ENCODE data around the gene ERC2. TPM values are rescaled to one million over a fixed set of nuclear protein-coding genes. Genes with fewer than 3 reads are reported as not detected.

The ERC2 gene
- total RNA-seq, 1 experiment from 2014 or later = 0.77 TPM

DNA sequence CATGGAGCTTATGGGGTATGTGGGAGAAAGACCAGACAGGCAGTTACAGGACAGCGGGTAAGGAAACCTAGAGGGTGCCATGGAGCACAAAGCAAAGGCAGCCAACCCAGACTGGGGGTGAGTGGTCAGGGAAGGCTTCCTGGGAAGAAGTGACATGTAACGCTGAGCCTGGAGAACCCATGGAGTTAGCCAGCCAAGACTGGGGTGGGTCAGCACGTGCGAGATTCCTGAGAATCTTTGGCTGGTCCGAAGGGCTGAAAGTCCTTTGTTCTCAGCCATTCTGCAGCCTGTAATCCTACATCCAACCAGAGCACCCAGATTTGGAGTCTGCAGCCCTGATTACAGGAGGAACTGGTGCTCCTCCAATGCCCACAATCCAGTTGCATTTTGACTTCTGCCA lies 861.1 kb downstream of the ERC2 start:
- Histone ChIP-seq H3K9ac (ENCODE audit: low read length) (no peak overlapping the region), H3K9me3 (ENCODE audit: low read length) (0 out of 2 replicates have a peak, but pooled peaks cover 3% of the 10 kb centered on the region), H3K27ac (ENCODE audit: low read length) (no peak overlapping the region), H3K4me2 (ENCODE audit: low read length) (no peak overlapping the region), H3F3A (ENCODE audit: low read length, unreplicated experiment) (no peaks in the 10 kb centered on the region), H3K9me2 (replicated peaks; ENCODE audit: low read length) (no peaks in the 10 kb centered on the region), H3K79me2 (ENCODE audit: low read length) (no peaks in the 10 kb centered on the region), H3K4me3 (ENCODE audit: low read length) (no peak overlapping the region), H2AFZ (ENCODE audit: low read length) (no peak overlapping the region), H3K36me3 (ENCODE audit: low read depth, low read length) (no peaks in the 10 kb centered on the region), H3K4me1 (ENCODE audit: insufficient read depth, low read length) (no peaks in the 10 kb centered on the region), H4K20me1 (ENCODE audit: low read length) (no peaks in the 10 kb centered on the region), H3K27me3 (ENCODE audit: low read length) (no peaks in the 10 kb centered on the region)
- TF ChIP-seq EZH2 (IDR thresholded peaks at IDR 0.05; ENCODE audit: low read length, unreplicated experiment) (no peak), EZH2phosphoT487 (IDR thresholded peaks at IDR 0.05; ENCODE audit: borderline replicate concordance, low read length) (no peak)
- TF ChIP-seq, protein P1, sequence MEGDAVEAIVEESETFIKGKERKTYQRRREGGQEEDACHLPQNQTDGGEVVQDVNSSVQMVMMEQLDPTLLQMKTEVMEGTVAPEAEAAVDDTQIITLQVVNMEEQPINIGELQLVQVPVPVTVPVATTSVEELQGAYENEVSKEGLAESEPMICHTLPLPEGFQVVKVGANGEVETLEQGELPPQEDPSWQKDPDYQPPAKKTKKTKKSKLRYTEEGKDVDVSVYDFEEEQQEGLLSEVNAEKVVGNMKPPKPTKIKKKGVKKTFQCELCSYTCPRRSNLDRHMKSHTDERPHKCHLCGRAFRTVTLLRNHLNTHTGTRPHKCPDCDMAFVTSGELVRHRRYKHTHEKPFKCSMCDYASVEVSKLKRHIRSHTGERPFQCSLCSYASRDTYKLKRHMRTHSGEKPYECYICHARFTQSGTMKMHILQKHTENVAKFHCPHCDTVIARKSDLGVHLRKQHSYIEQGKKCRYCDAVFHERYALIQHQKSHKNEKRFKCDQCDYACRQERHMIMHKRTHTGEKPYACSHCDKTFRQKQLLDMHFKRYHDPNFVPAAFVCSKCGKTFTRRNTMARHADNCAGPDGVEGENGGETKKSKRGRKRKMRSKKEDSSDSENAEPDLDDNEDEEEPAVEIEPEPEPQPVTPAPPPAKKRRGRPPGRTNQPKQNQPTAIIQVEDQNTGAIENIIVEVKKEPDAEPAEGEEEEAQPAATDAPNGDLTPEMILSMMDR (conservative IDR thresholded peaks at IDR 0.05; ENCODE audit: low read depth, low read length) = no peak
- intact Hi-C loops (cut with micrococcal nuclease) = no loop called here
- CTCF ChIA-PET = no interaction called here
- no TSS peak for BruUV-seq (replicated peaks)
- no peak for ATAC-seq
- POLR2A ChIA-PET (ENCODE audit: unreplicated experiment) = no interaction called here
- DNase-seq = no peak

DNA sequence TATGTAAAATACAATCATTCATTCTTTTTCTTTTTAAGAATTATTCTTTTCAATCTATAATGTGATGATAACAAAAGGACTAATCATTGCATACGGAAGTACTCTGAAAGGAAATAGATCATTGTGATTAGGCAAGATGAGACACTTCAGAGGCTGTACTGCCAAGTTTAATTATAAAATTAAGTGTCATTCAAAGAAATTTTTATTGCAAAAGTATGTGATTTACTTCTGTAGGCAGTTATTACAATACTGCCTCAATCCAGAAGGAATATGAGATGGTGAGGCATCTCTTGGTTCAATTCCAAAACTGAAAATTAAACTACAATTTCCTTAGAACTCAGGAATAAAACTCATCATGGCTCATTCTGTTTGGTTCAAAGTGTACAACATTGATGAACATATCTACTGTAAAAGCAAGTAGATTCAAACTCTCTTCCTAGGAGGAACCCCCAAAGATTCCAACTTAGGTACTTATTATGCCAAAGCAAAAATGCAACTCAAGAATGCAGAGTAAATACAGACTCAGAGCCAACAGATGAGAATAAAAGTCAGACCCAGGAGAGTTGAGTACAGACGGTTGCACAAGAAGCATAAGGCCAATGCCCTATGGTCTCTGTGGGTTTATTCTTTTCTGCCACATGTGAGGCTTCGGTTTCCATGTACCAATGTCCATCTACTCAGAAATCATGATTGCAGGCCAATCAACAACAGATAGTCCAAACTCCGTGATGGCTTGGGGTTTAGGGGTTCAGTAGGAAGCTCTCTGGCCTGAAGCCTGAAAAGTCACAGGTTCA lies 862.6 kb downstream of the ERC2 start:
- no peak for TF ChIP-seq EZH2phosphoT487 (IDR thresholded peaks at IDR 0.05; ENCODE audit: borderline replicate concordance, low read length)
- TF ChIP-seq EZH2 (IDR thresholded peaks at IDR 0.05; ENCODE audit: low read length, unreplicated experiment) = no peak
- TF ChIP-seq, protein P1 (conservative IDR thresholded peaks at IDR 0.05; ENCODE audit: low read depth, low read length) = no peak
- Histone ChIP-seq H3K9me3 (ENCODE audit: low read length) (0 out of 2 replicates have a peak, but pooled peaks cover 3% of the 10 kb centered on the region), H3K4me2 (ENCODE audit: low read length) (no peak overlapping the region), H3K36me3 (ENCODE audit: low read depth, low read length) (no peaks in the 10 kb centered on the region), H2AFZ (ENCODE audit: low read length) (no peak overlapping the region), H3K27me3 (ENCODE audit: low read length) (no peaks in the 10 kb centered on the region), H3K4me3 (ENCODE audit: low read length) (no peak overlapping the region), H3K27ac (ENCODE audit: low read length) (no peak overlapping the region), H4K20me1 (ENCODE audit: low read length) (no peaks in the 10 kb centered on the region), H3K9ac (ENCODE audit: low read length) (no peak overlapping the region), H3F3A (ENCODE audit: low read length, unreplicated experiment) (no peaks in the 10 kb centered on the region), H3K79me2 (ENCODE audit: low read length) (no peaks in the 10 kb centered on the region), H3K9me2 (replicated peaks; ENCODE audit: low read length) (no peaks in the 10 kb centered on the region), H3K4me1 (ENCODE audit: insufficient read depth, low read length) (no peaks in the 10 kb centered on the region)
- ATAC-seq = no peak
- intact Hi-C loops (cut with micrococcal nuclease) = no loop called here
- no peak for DNase-seq
- CTCF ChIA-PET = no interaction called here
- BruUV-seq (replicated peaks) = no TSS peak
- POLR2A ChIA-PET (ENCODE audit: unreplicated experiment) = no interaction called here

DNA sequence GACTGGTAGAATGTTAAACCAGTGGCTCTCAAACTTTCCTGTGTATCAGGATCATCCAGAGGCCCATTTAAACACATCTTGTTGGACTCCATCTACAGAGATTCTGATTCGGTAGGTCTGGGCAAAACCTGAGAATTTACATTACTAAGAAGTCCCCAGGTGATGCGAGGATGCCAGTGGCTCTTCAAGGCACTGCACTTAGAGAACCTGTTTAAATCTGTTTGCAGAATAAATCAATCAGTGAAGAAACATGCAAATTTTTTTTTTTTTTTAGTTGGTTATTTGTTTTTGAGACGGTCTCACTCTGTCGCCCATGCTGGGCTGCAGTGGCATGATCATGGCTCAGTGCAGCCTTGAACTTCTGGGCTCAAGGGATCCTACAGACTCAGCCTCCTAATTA lies 863.4 kb downstream of the ERC2 start:
- H4K20me1 ChIP-seq (ENCODE audit: low read length) = no peaks in the 10 kb centered on the region
- ChIA-PET POLR2A (ENCODE audit: unreplicated experiment) (no interaction called here), CTCF (no interaction called here)
- H3F3A ChIP-seq (ENCODE audit: low read length, unreplicated experiment) = no peaks in the 10 kb centered on the region
- H3K9me3 ChIP-seq (ENCODE audit: low read length) = 0 out of 2 replicates have a peak, but pooled peaks cover 3% of the 10 kb centered on the region
- H3K9ac ChIP-seq (ENCODE audit: low read length) = no peak overlapping the region
- no TSS peak for BruUV-seq (replicated peaks)
- H3K79me2 ChIP-seq (ENCODE audit: low read length) = no peaks in the 10 kb centered on the region
- no peak overlapping the region for H2AFZ ChIP-seq (ENCODE audit: low read length)
- H3K4me3 ChIP-seq (ENCODE audit: low read length) = no peak overlapping the region
- H3K4me2 ChIP-seq (ENCODE audit: low read length) = no peak overlapping the region
- H3K27ac ChIP-seq (ENCODE audit: low read length) = no peak overlapping the region
- no peak for DNase-seq
- H3K27me3 ChIP-seq (ENCODE audit: low read length) = no peaks in the 10 kb centered on the region
- intact Hi-C loops (cut with micrococcal nuclease) = no loop called here
- no peak for ATAC-seq
- H3K4me1 ChIP-seq (ENCODE audit: insufficient read depth, low read length) = no peaks in the 10 kb centered on the region
- TF ChIP-seq EZH2phosphoT487 (IDR thresholded peaks at IDR 0.05; ENCODE audit: borderline replicate concordance, low read length) (no peak), EZH2 (IDR thresholded peaks at IDR 0.05; ENCODE audit: low read length, unreplicated experiment) (no peak)
- TF ChIP-seq, protein P1 (conservative IDR thresholded peaks at IDR 0.05; ENCODE audit: low read depth, low read length) = no peak
- no peaks in the 10 kb centered on the region for H3K36me3 ChIP-seq (ENCODE audit: low read depth, low read length)
- no peaks in the 10 kb centered on the region for H3K9me2 ChIP-seq (replicated peaks; ENCODE audit: low read length)

Measured in PC-3 (cell line).